ENCODE data around the gene INSC.

Gene INSC

GRCh38 chr11:15208378-15209222 is 93.9 kb downstream of the INSC start:
- H3K9ac ChIP-seq (ENCODE audit: low read length) = no peak overlapping the region
- no peak overlapping the region for H4K8ac ChIP-seq (ENCODE audit: low read depth, low read length)
- H3K27me3 ChIP-seq (ENCODE audit: insufficient read depth, low read length, poor library complexity) = no peaks in the 10 kb centered on the region
- H3K4me1 ChIP-seq (ENCODE audit: control insufficient read depth, low read depth, low read length) = no peaks in the 10 kb centered on the region
- H3K79me2 ChIP-seq (ENCODE audit: control insufficient read depth, insufficient read depth, low read length) = no peaks in the 10 kb centered on the region
- H3K27ac ChIP-seq (ENCODE audit: low read depth, low read length) = no peak overlapping the region
- H2BK5ac ChIP-seq (ENCODE audit: low read length) = no peak overlapping the region
- H2AK5ac ChIP-seq (ENCODE audit: low read length) = no peak overlapping the region
- H3K23ac ChIP-seq (ENCODE audit: low read length) = no peak overlapping the region
- H3K18ac ChIP-seq (ENCODE audit: low read length) = no peak overlapping the region
- no peaks in the 10 kb centered on the region for H3K79me1 ChIP-seq (ENCODE audit: low read length)
- H2BK15ac ChIP-seq (replicated peaks; ENCODE audit: low read depth) = no peak overlapping the region
- H4K5ac ChIP-seq (ENCODE audit: low read length) = no peak overlapping the region
- no peak overlapping the region for H2BK120ac ChIP-seq (ENCODE audit: low read depth, low read length)
- no peak overlapping the region for H3K4me2 ChIP-seq (ENCODE audit: low read length)
- no peak overlapping the region for H3K4ac ChIP-seq (ENCODE audit: low read depth, low read length)
- DNase-seq = peak; percentile 74
- no peak overlapping the region for H3K4me3 ChIP-seq (ENCODE audit: low read length)
- no peak overlapping the region for H3K56ac ChIP-seq (ENCODE audit: low read length)
- no CpG with 5 or more reads among the region's 10 CpGs for whole genome bisulfite sequencing (ENCODE audit: extremely low coverage, insufficient coverage, low lambda C conversion rate)
- H3K36me3 ChIP-seq (ENCODE audit: control insufficient read depth, insufficient read depth, low read length) = no peaks in the 10 kb centered on the region

- Histone ChIP-seq H3K4me1 (ENCODE audit: control insufficient read depth, low read depth, low read length) (no peaks in the 10 kb centered on the region), H3K79me2 (ENCODE audit: control insufficient read depth, insufficient read depth, low read length) (no peaks in the 10 kb centered on the region), H3K27me3 (ENCODE audit: insufficient read depth, low read length, poor library complexity) (no peaks in the 10 kb centered on the region), H3K79me1 (ENCODE audit: low read length) (no peaks in the 10 kb centered on the region), H3K18ac (ENCODE audit: low read length) (no peak overlapping the region), H3K9ac (ENCODE audit: low read length) (no peak overlapping the region), H2BK15ac (replicated peaks; ENCODE audit: low read depth) (no peak overlapping the region), H3K27ac (ENCODE audit: low read depth, low read length) (no peak overlapping the region), H2BK120ac (ENCODE audit: low read depth, low read length) (no peak overlapping the region), H4K8ac (ENCODE audit: low read depth, low read length) (no peak overlapping the region), H3K4me2 (ENCODE audit: low read length) (no peak overlapping the region), H2BK5ac (ENCODE audit: low read length) (no peak overlapping the region), H3K4ac (ENCODE audit: low read depth, low read length) (no peak overlapping the region), H2AK5ac (ENCODE audit: low read length) (no peak overlapping the region), H4K5ac (ENCODE audit: low read length) (no peak overlapping the region), H3K4me3 (ENCODE audit: low read length) (no peak overlapping the region), H3K36me3 (ENCODE audit: control insufficient read depth, insufficient read depth, low read length) (no peaks in the 10 kb centered on the region), H3K23ac (ENCODE audit: low read length) (no peak overlapping the region), H3K56ac (ENCODE audit: low read length) (no peak overlapping the region)
- no CpG with 5 or more reads among the region's 4 CpGs for WGBS (ENCODE audit: extremely low coverage, insufficient coverage, low lambda C conversion rate)
- no peak for DNase-seq
Measured at GRCh38 chr11:15212876-15213275, 98.2 kb downstream of the INSC start.

GRCh38 chr11:15213471-15214231 is 98.9 kb downstream of the INSC start:
- Histone ChIP-seq H3K4ac (ENCODE audit: low read depth, low read length) (no peak overlapping the region), H3K4me1 (ENCODE audit: control insufficient read depth, low read depth, low read length) (no peaks in the 10 kb centered on the region), H3K79me2 (ENCODE audit: control insufficient read depth, insufficient read depth, low read length) (no peaks in the 10 kb centered on the region), H3K9ac (ENCODE audit: low read length) (no peak overlapping the region), H2BK5ac (ENCODE audit: low read length) (no peak overlapping the region), H3K56ac (ENCODE audit: low read length) (no peak overlapping the region), H3K23ac (ENCODE audit: low read length) (no peak overlapping the region), H3K4me2 (ENCODE audit: low read length) (no peak overlapping the region), H2BK15ac (replicated peaks; ENCODE audit: low read depth) (no peak overlapping the region), H2AK5ac (ENCODE audit: low read length) (no peak overlapping the region), H3K36me3 (ENCODE audit: control insufficient read depth, insufficient read depth, low read length) (no peaks in the 10 kb centered on the region), H2BK120ac (ENCODE audit: low read depth, low read length) (no peak overlapping the region), H3K27ac (ENCODE audit: low read depth, low read length) (no peak overlapping the region), H3K18ac (ENCODE audit: low read length) (no peak overlapping the region), H4K8ac (ENCODE audit: low read depth, low read length) (no peak overlapping the region), H3K4me3 (ENCODE audit: low read length) (no peak overlapping the region), H4K5ac (ENCODE audit: low read length) (no peak overlapping the region), H3K79me1 (ENCODE audit: low read length) (no peaks in the 10 kb centered on the region), H3K27me3 (ENCODE audit: insufficient read depth, low read length, poor library complexity) (no peaks in the 10 kb centered on the region)
- DNase-seq = no peak
- no CpG with 5 or more reads among the region's 3 CpGs for WGBS (ENCODE audit: extremely low coverage, insufficient coverage, low lambda C conversion rate)

GRCh38 chr11:15215005-15215404 is 100.3 kb downstream of the INSC start:
- Histone ChIP-seq H3K36me3 (ENCODE audit: control insufficient read depth, insufficient read depth, low read length) (no peaks in the 10 kb centered on the region), H3K79me1 (ENCODE audit: low read length) (no peaks in the 10 kb centered on the region), H3K27ac (ENCODE audit: low read depth, low read length) (no peak overlapping the region), H3K56ac (ENCODE audit: low read length) (no peak overlapping the region), H3K23ac (ENCODE audit: low read length) (no peak overlapping the region), H3K4me3 (ENCODE audit: low read length) (no peak overlapping the region), H2BK5ac (ENCODE audit: low read length) (no peak overlapping the region), H3K4me1 (ENCODE audit: control insufficient read depth, low read depth, low read length) (no peaks in the 10 kb centered on the region), H2BK120ac (ENCODE audit: low read depth, low read length) (no peak overlapping the region), H4K5ac (ENCODE audit: low read length) (no peak overlapping the region), H3K79me2 (ENCODE audit: control insufficient read depth, insufficient read depth, low read length) (no peaks in the 10 kb centered on the region), H3K4ac (ENCODE audit: low read depth, low read length) (no peak overlapping the region), H2BK15ac (replicated peaks; ENCODE audit: low read depth) (no peak overlapping the region), H4K8ac (ENCODE audit: low read depth, low read length) (no peak overlapping the region), H3K18ac (ENCODE audit: low read length) (no peak overlapping the region), H3K9ac (ENCODE audit: low read length) (no peak overlapping the region), H3K27me3 (ENCODE audit: insufficient read depth, low read length, poor library complexity) (no peaks in the 10 kb centered on the region), H3K4me2 (ENCODE audit: low read length) (no peak overlapping the region), H2AK5ac (ENCODE audit: low read length) (no peak overlapping the region)
- no CpG with 5 or more reads among the region's 2 CpGs for WGBS (ENCODE audit: extremely low coverage, insufficient coverage, low lambda C conversion rate)
- no peak for DNase-seq

- no peak overlapping the region for H2BK120ac ChIP-seq (ENCODE audit: low read depth, low read length)
- no peaks in the 10 kb centered on the region for H3K27me3 ChIP-seq (ENCODE audit: insufficient read depth, low read length, poor library complexity)
- H3K4me2 ChIP-seq (ENCODE audit: low read length) = no peak overlapping the region
- no peak overlapping the region for H3K23ac ChIP-seq (ENCODE audit: low read length)
- H3K56ac ChIP-seq (ENCODE audit: low read length) = no peak overlapping the region
- no peak overlapping the region for H3K9ac ChIP-seq (ENCODE audit: low read length)
- no peak overlapping the region for H3K4me3 ChIP-seq (ENCODE audit: low read length)
- DNase-seq = no peak
- no peak overlapping the region for H3K18ac ChIP-seq (ENCODE audit: low read length)
- no peak overlapping the region for H2BK5ac ChIP-seq (ENCODE audit: low read length)
- H4K5ac ChIP-seq (ENCODE audit: low read length) = no peak overlapping the region
- H3K4me1 ChIP-seq (ENCODE audit: control insufficient read depth, low read depth, low read length) = no peaks in the 10 kb centered on the region
- H3K79me1 ChIP-seq (ENCODE audit: low read length) = no peaks in the 10 kb centered on the region
- no peaks in the 10 kb centered on the region for H3K36me3 ChIP-seq (ENCODE audit: control insufficient read depth, insufficient read depth, low read length)
- no peak overlapping the region for H4K8ac ChIP-seq (ENCODE audit: low read depth, low read length)
- no peak overlapping the region for H2AK5ac ChIP-seq (ENCODE audit: low read length)
- no peak overlapping the region for H3K4ac ChIP-seq (ENCODE audit: low read depth, low read length)
- no peak overlapping the region for H3K27ac ChIP-seq (ENCODE audit: low read depth, low read length)
- H3K79me2 ChIP-seq (ENCODE audit: control insufficient read depth, insufficient read depth, low read length) = no peaks in the 10 kb centered on the region
- H2BK15ac ChIP-seq (replicated peaks; ENCODE audit: low read depth) = no peak overlapping the region
Measured at GRCh38 chr11:15216678-15217077, 102.0 kb downstream of the INSC start.

Measured in mesendoderm (in vitro differentiated cells).